ENCODE data around the gene ABCA7.
A peak's percentile ranks its signal among the peaks of the same experiment; 100 is the strongest.

ABCA7 gene

DNA sequence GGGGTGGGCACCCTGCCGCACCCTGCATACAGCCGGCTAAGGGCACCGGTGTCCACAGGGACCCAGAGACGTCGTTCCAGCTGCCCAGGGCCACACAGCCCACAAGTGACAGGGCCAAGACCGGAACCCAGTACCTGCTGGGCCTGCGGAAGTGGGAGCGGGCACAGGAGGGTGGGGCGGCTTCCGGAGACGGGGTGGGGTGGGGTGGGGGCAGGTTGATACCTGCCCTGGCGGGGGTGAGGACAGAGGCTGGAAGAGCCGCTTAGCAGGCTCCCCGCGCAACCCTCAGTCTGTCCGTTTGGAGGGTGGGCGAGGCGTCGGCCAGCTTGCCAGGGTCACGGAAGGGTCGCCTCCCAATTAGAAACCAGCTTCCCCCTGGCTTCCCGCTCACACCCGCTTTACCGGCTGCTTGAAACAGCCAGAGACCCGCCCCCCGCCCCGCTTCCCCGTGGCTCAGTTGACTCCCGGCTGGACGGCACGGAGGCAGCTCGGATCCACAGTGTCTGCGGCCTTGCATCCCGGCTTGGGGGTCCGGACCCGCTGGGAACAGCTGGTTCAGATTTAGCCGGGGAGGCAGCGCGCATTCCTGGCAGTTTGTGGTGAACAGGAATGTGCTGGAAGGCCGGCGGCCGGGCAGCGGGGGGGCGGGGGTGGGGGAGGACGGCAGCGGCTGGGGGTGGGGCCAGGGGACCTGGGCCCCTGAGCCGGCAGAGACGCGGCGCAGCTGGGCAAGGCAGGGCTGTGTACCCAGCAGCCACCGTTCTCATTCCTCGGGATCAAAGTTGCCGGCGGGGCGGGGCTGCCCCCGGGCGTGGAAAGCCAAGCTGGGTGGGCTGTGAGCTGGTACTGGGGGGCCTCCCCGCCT lies 11.6 kb upstream of the ABCA7 start:
- TF ChIP-seq, protein P1, sequence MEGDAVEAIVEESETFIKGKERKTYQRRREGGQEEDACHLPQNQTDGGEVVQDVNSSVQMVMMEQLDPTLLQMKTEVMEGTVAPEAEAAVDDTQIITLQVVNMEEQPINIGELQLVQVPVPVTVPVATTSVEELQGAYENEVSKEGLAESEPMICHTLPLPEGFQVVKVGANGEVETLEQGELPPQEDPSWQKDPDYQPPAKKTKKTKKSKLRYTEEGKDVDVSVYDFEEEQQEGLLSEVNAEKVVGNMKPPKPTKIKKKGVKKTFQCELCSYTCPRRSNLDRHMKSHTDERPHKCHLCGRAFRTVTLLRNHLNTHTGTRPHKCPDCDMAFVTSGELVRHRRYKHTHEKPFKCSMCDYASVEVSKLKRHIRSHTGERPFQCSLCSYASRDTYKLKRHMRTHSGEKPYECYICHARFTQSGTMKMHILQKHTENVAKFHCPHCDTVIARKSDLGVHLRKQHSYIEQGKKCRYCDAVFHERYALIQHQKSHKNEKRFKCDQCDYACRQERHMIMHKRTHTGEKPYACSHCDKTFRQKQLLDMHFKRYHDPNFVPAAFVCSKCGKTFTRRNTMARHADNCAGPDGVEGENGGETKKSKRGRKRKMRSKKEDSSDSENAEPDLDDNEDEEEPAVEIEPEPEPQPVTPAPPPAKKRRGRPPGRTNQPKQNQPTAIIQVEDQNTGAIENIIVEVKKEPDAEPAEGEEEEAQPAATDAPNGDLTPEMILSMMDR (conservative IDR thresholded peaks at IDR 0.05), result no peak
- H3K27ac ChIP-seq, result peak overlapping the region; percentile 57; the same call in 1 of the 2 replicates

DNA sequence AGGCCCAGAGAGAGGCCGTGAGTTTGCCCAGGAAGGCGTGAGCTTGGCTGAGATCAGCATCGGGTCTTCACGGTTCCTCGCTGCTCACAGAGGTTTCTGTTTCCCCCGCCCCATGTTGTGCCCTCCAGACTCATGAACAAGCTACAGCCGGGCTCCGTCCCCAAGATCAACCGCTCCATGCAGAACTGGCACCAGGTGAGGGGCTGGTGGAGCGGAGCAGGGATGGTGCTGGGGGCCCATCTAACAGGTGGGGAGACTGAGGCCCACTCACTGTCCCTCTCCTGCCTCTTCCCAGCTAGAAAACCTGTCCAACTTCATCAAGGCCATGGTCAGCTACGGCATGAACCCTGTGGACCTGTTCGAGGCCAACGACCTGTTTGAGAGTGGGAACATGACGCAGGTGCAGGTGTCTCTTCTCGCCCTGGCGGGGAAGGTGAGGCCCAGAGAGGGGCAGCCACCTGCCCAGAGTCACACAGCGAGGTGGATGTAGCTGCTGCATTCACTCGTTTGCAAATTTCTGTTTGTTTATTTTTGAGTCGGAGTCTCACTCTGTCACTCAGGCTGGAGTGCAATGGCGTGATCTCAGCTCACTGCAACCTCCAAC lies 7.5 kb upstream of the ABCA7 start:
- TF ChIP-seq, protein P1 (conservative IDR thresholded peaks at IDR 0.05), result no peak

DNA sequence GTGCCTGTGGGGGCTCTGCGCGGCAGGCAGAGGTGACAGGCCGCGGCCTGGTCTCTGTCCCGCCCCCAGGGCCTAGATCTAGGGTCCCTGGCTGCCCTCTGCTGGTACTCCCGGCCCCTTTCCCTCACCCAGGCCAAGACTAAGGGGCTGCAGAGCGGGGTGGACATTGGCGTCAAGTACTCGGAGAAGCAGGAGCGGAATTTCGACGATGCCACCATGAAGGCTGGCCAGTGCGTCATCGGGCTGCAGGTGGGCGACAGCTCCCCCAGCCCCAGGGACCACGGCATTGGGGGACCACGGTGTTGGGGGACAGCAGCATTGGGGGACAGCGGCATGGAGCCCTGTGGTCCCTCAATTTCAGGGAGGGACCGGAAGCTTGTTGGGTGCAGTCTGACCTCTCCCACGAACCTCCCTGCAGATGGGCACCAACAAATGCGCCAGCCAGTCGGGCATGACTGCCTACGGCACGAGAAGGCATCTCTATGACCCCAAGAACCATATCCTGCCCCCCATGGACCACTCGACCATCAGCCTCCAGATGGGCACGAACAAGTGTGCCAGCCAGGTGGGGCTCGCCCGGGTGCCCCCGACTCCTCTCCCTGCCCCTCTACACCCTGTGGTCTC lies 3.8 kb upstream of the ABCA7 start:
- TF ChIP-seq, protein P1 (conservative IDR thresholded peaks at IDR 0.05), result no peak
- H3K27ac ChIP-seq, result no peak overlapping the region

More for the DNA sequence above, 7.5 kb upstream of the ABCA7 start:
- H3K27ac ChIP-seq, result no peak overlapping the region

DNA sequence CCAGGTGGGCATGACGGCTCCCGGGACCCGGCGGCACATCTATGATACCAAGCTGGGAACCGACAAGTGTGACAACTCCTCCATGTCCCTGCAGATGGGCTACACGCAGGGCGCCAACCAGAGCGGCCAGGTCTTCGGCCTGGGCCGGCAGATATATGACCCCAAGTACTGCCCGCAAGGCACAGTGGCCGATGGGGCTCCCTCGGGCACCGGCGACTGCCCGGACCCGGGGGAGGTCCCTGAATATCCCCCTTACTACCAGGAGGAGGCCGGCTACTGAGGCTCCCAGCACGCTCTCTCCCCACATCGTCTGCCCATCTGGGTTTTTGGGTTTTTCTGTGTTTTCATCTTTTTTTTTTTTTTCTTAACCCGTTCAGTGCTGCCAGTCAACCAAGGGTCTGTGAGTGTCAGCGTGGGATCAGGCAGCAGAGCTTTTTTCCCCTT lies 2.3 kb upstream of the ABCA7 start:
- H3K27ac ChIP-seq, result no peak overlapping the region
- TF ChIP-seq, protein P1 (conservative IDR thresholded peaks at IDR 0.05), result no peak

DNA sequence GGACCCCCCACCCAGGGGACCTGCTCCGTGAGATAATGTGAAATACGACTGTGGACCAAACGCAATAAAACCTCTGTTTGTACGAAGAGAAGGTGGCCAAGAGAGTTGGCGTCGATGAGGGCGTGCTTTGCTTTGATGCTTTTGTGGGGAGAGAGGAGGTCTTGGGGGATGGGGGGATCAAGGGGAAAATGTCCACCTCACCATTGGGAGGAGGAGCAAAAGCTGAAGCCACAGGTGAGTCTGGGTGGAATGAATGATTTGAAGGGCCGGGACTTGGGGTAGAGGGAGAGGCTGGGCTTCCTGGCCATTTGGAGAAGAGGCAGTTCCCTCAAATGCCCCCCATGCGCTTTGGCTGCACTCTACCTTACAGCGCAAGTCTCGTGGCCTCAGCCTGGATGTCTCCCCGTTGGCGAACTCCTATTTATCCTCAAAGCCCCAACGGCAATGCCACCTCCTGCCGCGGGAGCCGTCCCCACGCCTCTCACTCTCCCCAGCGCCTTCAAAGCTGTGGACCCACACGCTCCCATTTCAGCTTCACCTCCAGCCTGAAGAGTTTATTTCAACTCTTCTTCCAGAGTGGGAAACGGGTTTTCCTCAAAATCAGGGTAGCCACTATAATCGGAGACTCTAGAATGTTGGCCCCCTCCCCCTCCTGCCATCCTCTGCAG lies 795 bp upstream of the ABCA7 start:
- H3K27ac ChIP-seq, result peak overlapping the region; percentile 72; the same call in 1 of the 2 replicates
- TF ChIP-seq, protein P1 (conservative IDR thresholded peaks at IDR 0.05), result no peak

DNA sequence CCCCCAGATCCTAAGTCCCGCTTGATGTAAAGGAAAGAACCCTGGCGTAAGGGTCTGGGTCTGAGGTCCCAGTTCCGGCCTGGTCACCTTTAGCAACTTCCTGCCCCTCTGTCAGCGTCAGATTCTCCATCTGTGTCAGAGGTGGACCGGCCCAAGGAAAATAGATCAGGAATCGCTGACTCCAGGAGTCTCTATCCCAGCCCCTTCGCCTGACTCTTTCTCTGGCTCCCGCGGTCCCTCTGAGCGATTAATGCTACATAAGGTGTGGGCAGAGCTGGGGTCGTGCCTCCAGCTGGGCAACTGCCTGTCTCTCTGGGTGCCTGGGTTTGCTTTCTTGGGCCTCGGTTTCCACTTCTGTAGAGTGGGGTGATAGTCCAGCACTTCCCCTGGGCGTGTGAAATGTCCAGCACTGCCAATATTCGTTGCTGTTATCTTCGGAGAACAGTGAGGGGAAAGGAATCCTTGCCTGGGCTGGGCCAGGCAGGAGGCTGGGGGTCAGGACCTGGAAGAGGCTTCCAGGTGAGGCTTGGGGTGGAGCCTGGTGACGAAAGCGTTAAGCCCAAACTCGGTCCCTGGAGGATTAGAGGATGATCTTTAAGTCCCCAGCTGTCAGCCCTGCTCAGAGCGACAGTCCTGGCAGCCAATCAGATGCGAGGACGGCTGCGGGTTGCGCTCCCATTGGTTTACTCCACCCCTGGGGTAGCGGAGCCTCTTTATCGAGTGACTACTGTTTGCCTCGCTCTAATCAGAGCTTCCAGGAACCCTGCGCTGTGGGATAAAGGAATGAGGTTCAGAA lies 767 bp downstream of the ABCA7 start:
- H3K27ac ChIP-seq, result peak overlapping the region; percentile 72
- TF ChIP-seq, protein P1 (conservative IDR thresholded peaks at IDR 0.05), result no peak
